22Rv1 (cell line): ENCODE results near the gene PHLDB2.

ENCODE experiments used
- CTCF ChIP-seq: fragments of 450-650 bp; IDR thresholded peaks from 2 replicates; pipeline ENCODE4 v1.5.1; 2017; ENCODE audit warnings: mild to moderate bottlenecking
- ZFX ChIP-seq: fragments of 450-650 bp; IDR thresholded peaks from 2 replicates; pipeline ENCODE4 v1.6.1; 2017; ENCODE audit warnings: antibody characterized with exemption, borderline replicate concordance

GRCh38 chr3:111859974-111860859, 1.2 kb downstream of the PHLDB2 start:
- no peak for TF ChIP-seq CTCF
- TF ChIP-seq ZFX = no peak
